SU-DHL-6 (cell line): ENCODE data around the gene PNPLA3.

Source experiments
- H2AFZ ChIP-seq: fragments of 200-600 bp; sonication (generic); 2 replicates; pipeline ENCODE4 v1.6.1; 2014; ENCODE audit warnings: low read depth, mild to moderate bottlenecking, moderate library complexity, mixed read lengths, antibody characterized with exemption, low read length; ENCODE audit not compliant: severe bottlenecking
- H3F3A ChIP-seq: fragments of 200-600 bp; shearing (Covaris generic); 2 replicates; pipeline ENCODE4 v1.6.0; 2016; ENCODE audit warnings: antibody characterized with exemption, mild to moderate bottlenecking; ENCODE audit not compliant: insufficient read depth
- H3K27ac ChIP-seq: fragments of 200-600 bp; sonication (generic); 2 replicates; pipeline ENCODE4 v1.5.1; 2016; ENCODE audit warnings: low read depth, mild to moderate bottlenecking, low read length, moderate library complexity, mixed read lengths
- H3K27me3 ChIP-seq: fragments of 200-600 bp; sonication (generic), shearing (Covaris generic); 2 replicates; pipeline ENCODE4 v1.6.0; 2014; ENCODE audit warnings: mild to moderate bottlenecking, low read length
- H3K36me3 ChIP-seq: fragments of 200-600 bp; sonication (generic); 2 replicates; pipeline ENCODE4 v1.6.1; 2014; ENCODE audit warnings: mild to moderate bottlenecking, low read length, mixed read lengths
- H3K4me2 ChIP-seq: fragments of 300-600, 200-600 bp; shearing (Covaris generic), sonication (generic); 2 replicates; pipeline ENCODE4 v1.6.0; 2014; ENCODE audit warnings: low read length, low read depth, mild to moderate bottlenecking; ENCODE audit not compliant: poor library complexity, severe bottlenecking
- H3K4me3 ChIP-seq: fragments of 200-600 bp; sonication (generic); 2 replicates; pipeline ENCODE4 v1.5.1; 2014; ENCODE audit warnings: antibody characterized with exemption, low read length, mild to moderate bottlenecking, mixed read lengths; ENCODE audit not compliant: insufficient read depth, poor library complexity, severe bottlenecking
- H3K79me2 ChIP-seq: fragments of 200-600 bp; sonication (generic); 2 replicates; pipeline ENCODE4 v1.6.1; 2014; ENCODE audit warnings: mild to moderate bottlenecking, low read length, moderate library complexity; ENCODE audit not compliant: insufficient read depth
- H3K9ac ChIP-seq: fragments of 200-600 bp; sonication (generic); 2 replicates; pipeline ENCODE4 v1.7.0; 2014; ENCODE audit warnings: mild to moderate bottlenecking, low read length
- H3K9me2 ChIP-seq: fragments of 200-600 bp; sonication (generic); replicated peaks from 2 replicates; pipeline ENCODE4 v1.6.1; 2014; ENCODE audit warnings: low read length; ENCODE audit not compliant: insufficient read depth
- H3K9me3 ChIP-seq: fragments of 200-600 bp; sonication (generic); 2 replicates; pipeline ENCODE4 v1.6.1; 2014; ENCODE audit warnings: low read length, mixed read lengths; ENCODE audit not compliant: insufficient read depth
- H4K20me1 ChIP-seq: fragments of 200-600 bp; sonication (generic); 2 replicates; pipeline ENCODE4 v1.6.1; 2014; ENCODE audit warnings: low read depth, mild to moderate bottlenecking, antibody characterized with exemption, low read length, moderate library complexity, mixed read lengths
- EZH2phosphoT487 ChIP-seq: fragments of 200-600 bp; sonication (generic), shearing (Covaris generic); conservative IDR thresholded peaks from 2 replicates; pipeline ENCODE4 v1.6.1; 2018; ENCODE audit warnings: mild to moderate bottlenecking, antibody characterized with exemption, low read length, moderate library complexity, mixed read lengths
- TF ChIP-seq, protein P1 (sequence below): fragments of 200-600 bp; sonication (generic); IDR thresholded peaks from one replicate; pipeline ENCODE4 v1.5.1; 2017; ENCODE audit warnings: antibody characterized with exemption, mild to moderate bottlenecking, low read length, moderate library complexity; ENCODE audit not compliant: insufficient read depth, poor library complexity, severe bottlenecking

The PNPLA3 gene

DNA sequence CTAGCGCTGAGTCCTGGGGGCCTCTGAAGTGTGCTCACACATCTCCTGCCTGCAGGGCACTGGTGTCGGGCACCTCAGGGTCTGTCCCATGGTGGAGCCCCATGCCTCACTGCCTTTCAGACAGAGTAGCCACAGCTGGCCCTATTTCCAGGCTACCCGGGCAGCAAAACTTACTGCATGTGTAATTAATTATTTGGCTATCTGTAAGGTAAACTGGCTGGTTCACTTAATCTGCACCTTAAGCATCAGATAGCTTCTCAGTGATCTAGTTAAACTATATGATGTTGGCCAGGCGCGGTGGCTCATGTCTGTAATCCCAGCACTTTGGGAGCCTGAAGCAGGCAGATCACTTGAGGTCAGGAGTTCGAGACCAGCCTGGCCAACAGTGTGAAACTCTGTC lies 5.3 kb downstream of the PNPLA3 start:
- H3K9ac ChIP-seq: no peak overlapping the region
- no peaks in the 10 kb centered on the region for H3K9me3 ChIP-seq
- H3K4me2 ChIP-seq: no peak overlapping the region
- H3K36me3 ChIP-seq: no peaks in the 10 kb centered on the region
- no peak overlapping the region for H2AFZ ChIP-seq
- no peak for TF ChIP-seq EZH2phosphoT487
- H3K27me3 ChIP-seq: no peaks in the 10 kb centered on the region
- no peaks in the 10 kb centered on the region for H3K79me2 ChIP-seq
- H3F3A ChIP-seq: no peaks in the 10 kb centered on the region
- no peaks in the 10 kb centered on the region for H3K9me2 ChIP-seq
- H4K20me1 ChIP-seq: no peaks in the 10 kb centered on the region
- H3K27ac ChIP-seq: no peak overlapping the region
- H3K4me3 ChIP-seq: no peak overlapping the region

DNA sequence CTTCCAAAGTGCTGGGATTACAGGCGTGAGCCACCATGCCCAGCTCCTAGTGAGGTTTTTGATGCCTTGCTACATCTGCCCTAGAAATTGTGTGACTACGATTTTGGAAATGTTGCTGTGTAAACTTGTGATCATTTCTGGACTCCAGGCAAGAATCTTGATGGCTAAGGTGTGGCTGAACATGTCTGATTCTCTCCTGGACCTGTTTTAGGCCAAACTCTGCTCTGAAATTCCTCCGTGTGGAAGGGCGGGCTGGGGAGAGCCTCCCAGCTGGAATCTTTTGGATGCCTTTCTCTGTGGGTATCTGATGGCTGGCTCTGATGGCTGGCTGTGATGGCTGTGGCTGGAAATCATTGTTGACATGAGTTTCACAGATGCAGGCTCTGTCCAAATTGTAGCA lies 8.2 kb downstream of the PNPLA3 start:
- Histone ChIP-seq H3K79me2 (no peaks in the 10 kb centered on the region), H3K9me2 (no peaks in the 10 kb centered on the region), H3K4me2 (no peak overlapping the region), H3K9ac (no peak overlapping the region), H3K36me3 (no peaks in the 10 kb centered on the region), H4K20me1 (no peaks in the 10 kb centered on the region), H3K27me3 (no peaks in the 10 kb centered on the region), H3K9me3 (no peaks in the 10 kb centered on the region), H3K27ac (no peak overlapping the region), H2AFZ (no peak overlapping the region), H3F3A (no peaks in the 10 kb centered on the region), H3K4me3 (no peak overlapping the region)
- TF ChIP-seq, protein P1, sequence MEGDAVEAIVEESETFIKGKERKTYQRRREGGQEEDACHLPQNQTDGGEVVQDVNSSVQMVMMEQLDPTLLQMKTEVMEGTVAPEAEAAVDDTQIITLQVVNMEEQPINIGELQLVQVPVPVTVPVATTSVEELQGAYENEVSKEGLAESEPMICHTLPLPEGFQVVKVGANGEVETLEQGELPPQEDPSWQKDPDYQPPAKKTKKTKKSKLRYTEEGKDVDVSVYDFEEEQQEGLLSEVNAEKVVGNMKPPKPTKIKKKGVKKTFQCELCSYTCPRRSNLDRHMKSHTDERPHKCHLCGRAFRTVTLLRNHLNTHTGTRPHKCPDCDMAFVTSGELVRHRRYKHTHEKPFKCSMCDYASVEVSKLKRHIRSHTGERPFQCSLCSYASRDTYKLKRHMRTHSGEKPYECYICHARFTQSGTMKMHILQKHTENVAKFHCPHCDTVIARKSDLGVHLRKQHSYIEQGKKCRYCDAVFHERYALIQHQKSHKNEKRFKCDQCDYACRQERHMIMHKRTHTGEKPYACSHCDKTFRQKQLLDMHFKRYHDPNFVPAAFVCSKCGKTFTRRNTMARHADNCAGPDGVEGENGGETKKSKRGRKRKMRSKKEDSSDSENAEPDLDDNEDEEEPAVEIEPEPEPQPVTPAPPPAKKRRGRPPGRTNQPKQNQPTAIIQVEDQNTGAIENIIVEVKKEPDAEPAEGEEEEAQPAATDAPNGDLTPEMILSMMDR: no peak
- no peak for TF ChIP-seq EZH2phosphoT487

DNA sequence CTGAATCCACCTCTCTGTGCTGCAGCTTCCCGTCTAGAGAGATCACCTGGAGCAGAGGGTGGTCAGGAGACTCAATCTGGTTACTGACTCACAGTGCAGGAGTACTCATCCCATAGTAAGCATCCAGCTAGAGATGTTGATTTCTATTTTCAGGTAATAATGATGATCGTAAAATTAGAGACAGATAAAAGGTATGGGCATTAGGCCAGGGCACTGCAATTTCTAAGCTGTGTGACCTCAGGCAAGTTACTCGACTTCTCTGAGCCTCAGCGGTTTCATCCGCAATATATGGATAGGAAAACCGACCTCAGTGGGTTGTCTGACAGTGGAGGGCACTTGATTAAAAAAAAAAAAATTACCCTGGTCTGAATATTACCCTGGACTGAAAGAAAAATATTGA lies 17.8 kb downstream of the PNPLA3 start:
- Histone ChIP-seq H3K27ac (no peak overlapping the region), H3K4me2 (no peak overlapping the region), H3F3A (no peaks in the 10 kb centered on the region), H3K4me3 (no peak overlapping the region), H3K9ac (no peak overlapping the region), H3K27me3 (no peaks in the 10 kb centered on the region), H2AFZ (no peak overlapping the region), H3K9me3 (no peaks in the 10 kb centered on the region), H4K20me1 (no peaks in the 10 kb centered on the region), H3K36me3 (no peaks in the 10 kb centered on the region), H3K79me2 (no peaks in the 10 kb centered on the region), H3K9me2 (no peaks in the 10 kb centered on the region)
- TF ChIP-seq EZH2phosphoT487: no peak
- TF ChIP-seq, protein P1: no peak

DNA sequence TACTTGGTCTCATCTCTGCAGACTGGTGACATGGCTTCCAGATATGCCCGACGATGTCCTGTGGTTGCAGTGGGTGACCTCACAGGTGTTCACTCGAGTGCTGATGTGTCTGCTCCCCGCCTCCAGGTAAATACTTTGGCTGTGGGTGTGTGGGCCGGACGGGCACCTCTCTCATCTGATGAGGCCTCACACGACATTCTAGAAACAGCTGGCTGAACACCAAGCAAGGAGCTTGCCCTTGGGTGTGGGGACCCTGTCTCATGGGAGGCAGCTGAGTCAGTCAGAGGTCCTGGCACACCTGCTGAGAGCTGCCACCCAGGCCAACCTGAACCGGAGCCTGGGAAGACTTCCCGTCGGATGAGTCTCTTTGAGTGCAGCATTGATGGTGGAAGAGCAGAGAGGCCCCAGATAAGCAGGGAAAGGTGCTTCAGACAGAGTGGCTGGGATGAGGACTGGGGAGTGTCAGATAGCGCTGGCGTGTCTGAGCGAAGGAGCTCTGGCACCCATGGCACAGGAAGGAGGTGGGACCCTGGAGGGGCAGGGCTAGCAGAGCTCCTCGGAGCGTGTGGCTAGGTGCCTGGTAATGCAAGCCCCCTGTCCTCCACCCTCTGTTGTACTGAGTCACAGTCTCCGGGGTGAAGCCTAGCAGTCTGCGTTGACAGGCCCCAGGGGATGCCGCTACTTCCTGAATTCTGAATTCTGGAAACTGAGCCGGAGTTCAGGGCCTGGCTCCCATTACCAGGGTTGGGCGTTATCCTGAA lies 21.2 kb downstream of the PNPLA3 start:
- no peaks in the 10 kb centered on the region for H3K36me3 ChIP-seq

More for the DNA sequence above, 21.2 kb downstream of the PNPLA3 start:
- no peak overlapping the region for H3K9ac ChIP-seq
- no peaks in the 10 kb centered on the region for H3F3A ChIP-seq
- H3K27me3 ChIP-seq: no peaks in the 10 kb centered on the region
- no peak overlapping the region for H3K4me2 ChIP-seq
- H3K79me2 ChIP-seq: no peaks in the 10 kb centered on the region
- H2AFZ ChIP-seq: no peak overlapping the region
- TF ChIP-seq, protein P1: no peak
- no peak for TF ChIP-seq EZH2phosphoT487
- no peak overlapping the region for H3K27ac ChIP-seq
- H3K9me3 ChIP-seq: no peaks in the 10 kb centered on the region
- H4K20me1 ChIP-seq: no peaks in the 10 kb centered on the region
- H3K4me3 ChIP-seq: no peak overlapping the region
- H3K9me2 ChIP-seq: no peaks in the 10 kb centered on the region
